ENCODE results near the gene HSDL2.
"Not testable (repeated sequence)": the region's sequence is repeated elsewhere in the genome, so short reads cannot be mapped to it uniquely, and the experiment has no call there.

The HSDL2 gene

DNA sequence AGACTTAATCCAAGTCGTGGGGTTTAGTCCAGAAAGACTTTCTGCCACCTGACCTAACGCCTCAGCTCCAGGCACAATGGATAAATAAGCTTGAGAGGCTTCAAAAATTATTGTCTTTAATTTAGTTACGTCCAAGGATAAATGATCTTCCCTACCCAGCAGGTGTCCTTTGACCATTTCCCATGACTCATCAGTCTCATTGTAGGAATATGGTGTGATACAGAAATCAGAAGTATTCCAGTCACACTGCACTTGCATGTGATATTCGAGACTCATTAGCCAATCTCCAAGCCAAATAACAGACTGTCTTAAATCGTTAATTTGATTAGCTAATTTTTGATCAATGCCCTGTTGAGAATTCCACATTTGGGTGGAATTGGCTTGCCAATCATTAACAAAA lies 13.2 kb downstream of the HSDL2 start:
- not testable (repeated sequence) for ATAC-seq

DNA sequence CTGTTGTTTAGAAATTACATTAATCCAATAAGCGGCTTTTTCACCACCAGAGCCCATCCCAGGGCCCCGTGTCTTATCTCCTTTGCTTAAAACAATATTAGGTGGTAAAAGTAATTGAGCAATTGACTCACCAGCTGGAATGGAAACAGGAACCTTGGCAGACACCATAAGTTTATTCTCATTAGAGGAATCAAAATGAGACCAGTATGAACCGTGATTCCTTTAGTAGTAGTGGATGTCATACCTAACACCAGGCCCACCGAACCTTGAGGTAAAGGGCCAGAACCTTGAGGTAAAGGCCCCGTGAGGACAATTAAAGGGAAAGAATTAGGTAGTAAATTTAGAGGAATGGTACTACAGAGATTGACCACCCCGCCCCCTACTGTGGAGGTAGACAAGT lies 16.5 kb downstream of the HSDL2 start:
- ATAC-seq, result no peak
- TF ChIP-seq, protein P1, sequence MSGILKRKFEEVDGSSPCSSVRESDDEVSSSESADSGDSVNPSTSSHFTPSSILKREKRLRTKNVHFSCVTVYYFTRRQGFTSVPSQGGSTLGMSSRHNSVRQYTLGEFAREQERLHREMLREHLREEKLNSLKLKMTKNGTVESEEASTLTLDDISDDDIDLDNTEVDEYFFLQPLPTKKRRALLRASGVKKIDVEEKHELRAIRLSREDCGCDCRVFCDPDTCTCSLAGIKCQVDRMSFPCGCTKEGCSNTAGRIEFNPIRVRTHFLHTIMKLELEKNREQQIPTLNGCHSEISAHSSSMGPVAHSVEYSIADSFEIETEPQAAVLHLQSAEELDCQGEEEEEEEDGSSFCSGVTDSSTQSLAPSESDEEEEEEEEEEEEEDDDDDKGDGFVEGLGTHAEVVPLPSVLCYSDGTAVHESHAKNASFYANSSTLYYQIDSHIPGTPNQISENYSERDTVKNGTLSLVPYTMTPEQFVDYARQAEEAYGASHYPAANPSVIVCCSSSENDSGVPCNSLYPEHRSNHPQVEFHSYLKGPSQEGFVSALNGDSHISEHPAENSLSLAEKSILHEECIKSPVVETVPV (CRISPR knock-in tag; IDR thresholded peaks at IDR 0.05), result no peak
- TF ChIP-seq CSDC2 (CRISPR knock-in tag; IDR thresholded peaks at IDR 0.05) (no peak), TOX (CRISPR knock-in tag; IDR thresholded peaks at IDR 0.05; ENCODE audit: borderline replicate concordance) (no peak), RARB (CRISPR knock-in tag; IDR thresholded peaks at IDR 0.05) (no peak), ISL1 (CRISPR knock-in tag; IDR thresholded peaks at IDR 0.05) (no peak), ZNF565 (CRISPR knock-in tag; conservative IDR thresholded peaks at IDR 0.05; ENCODE audit: low read depth) (no peak), SNAI2 (CRISPR knock-in tag; IDR thresholded peaks at IDR 0.05) (no peak), PPARA (CRISPR knock-in tag; IDR thresholded peaks at IDR 0.05; ENCODE audit: borderline replicate concordance) (no peak)
- TF ChIP-seq, protein P2, sequence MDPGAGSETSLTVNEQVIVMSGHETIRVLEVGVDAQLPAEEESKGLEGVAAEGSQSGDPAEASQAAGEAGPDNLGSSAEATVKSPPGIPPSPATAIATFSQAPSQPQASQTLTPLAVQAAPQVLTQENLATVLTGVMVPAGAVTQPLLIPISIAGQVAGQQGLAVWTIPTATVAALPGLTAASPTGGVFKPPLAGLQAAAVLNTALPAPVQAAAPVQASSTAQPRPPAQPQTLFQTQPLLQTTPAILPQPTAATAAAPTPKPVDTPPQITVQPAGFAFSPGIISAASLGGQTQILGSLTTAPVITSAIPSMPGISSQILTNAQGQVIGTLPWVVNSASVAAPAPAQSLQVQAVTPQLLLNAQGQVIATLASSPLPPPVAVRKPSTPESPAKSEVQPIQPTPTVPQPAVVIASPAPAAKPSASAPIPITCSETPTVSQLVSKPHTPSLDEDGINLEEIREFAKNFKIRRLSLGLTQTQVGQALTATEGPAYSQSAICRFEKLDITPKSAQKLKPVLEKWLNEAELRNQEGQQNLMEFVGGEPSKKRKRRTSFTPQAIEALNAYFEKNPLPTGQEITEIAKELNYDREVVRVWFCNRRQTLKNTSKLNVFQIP (CRISPR knock-in tag; IDR thresholded peaks at IDR 0.05; ENCODE audit: borderline replicate concordance, low read depth), result no peak
- TF ChIP-seq, protein P3, sequence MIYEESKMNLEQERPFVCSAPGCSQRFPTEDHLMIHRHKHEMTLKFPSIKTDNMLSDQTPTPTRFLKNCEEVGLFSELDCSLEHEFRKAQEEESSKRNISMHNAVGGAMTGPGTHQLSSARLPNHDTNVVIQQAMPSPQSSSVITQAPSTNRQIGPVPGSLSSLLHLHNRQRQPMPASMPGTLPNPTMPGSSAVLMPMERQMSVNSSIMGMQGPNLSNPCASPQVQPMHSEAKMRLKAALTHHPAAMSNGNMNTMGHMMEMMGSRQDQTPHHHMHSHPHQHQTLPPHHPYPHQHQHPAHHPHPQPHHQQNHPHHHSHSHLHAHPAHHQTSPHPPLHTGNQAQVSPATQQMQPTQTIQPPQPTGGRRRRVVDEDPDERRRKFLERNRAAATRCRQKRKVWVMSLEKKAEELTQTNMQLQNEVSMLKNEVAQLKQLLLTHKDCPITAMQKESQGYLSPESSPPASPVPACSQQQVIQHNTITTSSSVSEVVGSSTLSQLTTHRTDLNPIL (CRISPR knock-in tag; IDR thresholded peaks at IDR 0.05; ENCODE audit: low read depth), result no peak

DNA sequence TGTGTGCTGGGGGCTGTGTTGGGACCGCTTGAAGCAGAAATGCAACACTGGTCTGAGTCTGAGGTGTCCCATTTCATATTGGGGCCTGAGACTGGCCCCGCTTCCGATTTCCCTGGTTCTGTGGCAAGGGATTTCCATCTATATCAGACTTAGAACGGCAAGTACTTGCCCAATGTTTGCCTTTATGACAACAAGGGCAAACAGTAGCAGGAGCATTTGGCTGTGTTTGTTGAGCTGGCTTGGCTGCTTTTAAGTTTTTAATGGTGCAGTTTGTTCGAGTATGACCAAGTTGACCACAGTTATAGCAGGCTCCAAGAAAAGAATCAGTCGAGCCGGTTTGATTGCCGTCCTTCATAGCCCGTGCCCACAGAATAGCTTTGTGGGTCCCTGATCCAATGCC lies 17.0 kb downstream of the HSDL2 start:
- no peak for TF ChIP-seq TCF4 (CRISPR knock-in tag; IDR thresholded peaks at IDR 0.05; ENCODE audit: borderline replicate concordance)
- TF ChIP-seq, protein P3 (CRISPR knock-in tag; IDR thresholded peaks at IDR 0.05; ENCODE audit: low read depth), result no peak
- no peak for TF ChIP-seq SNAI2 (CRISPR knock-in tag; IDR thresholded peaks at IDR 0.05)
- TF ChIP-seq ZNF70 (CRISPR knock-in tag; IDR thresholded peaks at IDR 0.05), result no peak
- no peak for TF ChIP-seq TOX (CRISPR knock-in tag; IDR thresholded peaks at IDR 0.05; ENCODE audit: borderline replicate concordance)
- TF ChIP-seq OSR1 (CRISPR knock-in tag; IDR thresholded peaks at IDR 0.05), result no peak
- TF ChIP-seq ISL1 (CRISPR knock-in tag; IDR thresholded peaks at IDR 0.05), result no peak
- no peak for TF ChIP-seq ZFP30 (CRISPR knock-in tag; IDR thresholded peaks at IDR 0.05)
- no peak for TF ChIP-seq ZNF565 (CRISPR knock-in tag; conservative IDR thresholded peaks at IDR 0.05; ENCODE audit: low read depth)
- TF ChIP-seq ZFP3 (CRISPR knock-in tag; IDR thresholded peaks at IDR 0.05), result no peak
- TF ChIP-seq, protein P4, sequence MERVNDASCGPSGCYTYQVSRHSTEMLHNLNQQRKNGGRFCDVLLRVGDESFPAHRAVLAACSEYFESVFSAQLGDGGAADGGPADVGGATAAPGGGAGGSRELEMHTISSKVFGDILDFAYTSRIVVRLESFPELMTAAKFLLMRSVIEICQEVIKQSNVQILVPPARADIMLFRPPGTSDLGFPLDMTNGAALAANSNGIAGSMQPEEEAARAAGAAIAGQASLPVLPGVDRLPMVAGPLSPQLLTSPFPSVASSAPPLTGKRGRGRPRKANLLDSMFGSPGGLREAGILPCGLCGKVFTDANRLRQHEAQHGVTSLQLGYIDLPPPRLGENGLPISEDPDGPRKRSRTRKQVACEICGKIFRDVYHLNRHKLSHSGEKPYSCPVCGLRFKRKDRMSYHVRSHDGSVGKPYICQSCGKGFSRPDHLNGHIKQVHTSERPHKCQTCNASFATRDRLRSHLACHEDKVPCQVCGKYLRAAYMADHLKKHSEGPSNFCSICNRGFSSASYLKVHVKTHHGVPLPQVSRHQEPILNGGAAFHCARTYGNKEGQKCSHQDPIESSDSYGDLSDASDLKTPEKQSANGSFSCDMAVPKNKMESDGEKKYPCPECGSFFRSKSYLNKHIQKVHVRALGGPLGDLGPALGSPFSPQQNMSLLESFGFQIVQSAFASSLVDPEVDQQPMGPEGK (CRISPR knock-in tag; IDR thresholded peaks at IDR 0.05; ENCODE audit: borderline replicate concordance), result no peak
- TF ChIP-seq ARNTL (CRISPR knock-in tag; IDR thresholded peaks at IDR 0.05; ENCODE audit: borderline replicate concordance, low read depth), result no peak
- TF ChIP-seq RARB (CRISPR knock-in tag; IDR thresholded peaks at IDR 0.05), result no peak
- ATAC-seq, result no peak

DNA sequence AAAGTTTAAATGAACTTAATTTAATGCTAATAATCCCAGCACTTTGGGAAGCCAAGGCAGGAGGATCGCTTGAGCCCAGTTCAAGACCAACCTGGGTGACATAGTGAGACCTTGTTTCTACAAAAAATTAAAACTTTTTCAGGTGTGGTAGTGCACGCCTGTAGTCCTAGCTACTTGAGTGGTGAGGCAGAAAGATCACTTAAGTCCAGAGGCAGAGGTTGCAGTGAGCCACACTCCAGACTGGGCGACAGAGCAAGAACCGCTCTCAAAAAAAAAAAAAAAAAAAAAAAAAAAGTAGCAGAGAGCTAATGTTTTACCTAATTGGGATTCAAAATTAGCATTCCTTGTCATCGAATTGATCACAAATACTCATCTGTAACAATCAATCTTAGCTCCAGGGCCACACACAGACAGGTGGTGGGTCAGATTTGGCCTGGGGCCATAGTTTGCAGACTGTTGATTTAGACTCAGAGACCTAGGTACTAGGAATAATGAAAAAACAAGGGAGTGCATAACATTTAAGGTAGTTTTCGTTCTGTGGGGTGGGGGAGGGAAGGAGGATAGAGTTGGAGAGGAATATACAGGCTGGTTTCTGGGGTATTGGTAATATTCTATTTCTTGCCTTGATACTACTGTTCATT lies 21.4 kb downstream of the HSDL2 start:
- TF ChIP-seq PPARA (CRISPR knock-in tag; IDR thresholded peaks at IDR 0.05; ENCODE audit: borderline replicate concordance) (no peak), GLIS3 (CRISPR knock-in tag; IDR thresholded peaks at IDR 0.05) (no peak), BACH2 (CRISPR knock-in tag; IDR thresholded peaks at IDR 0.05; ENCODE audit: borderline replicate concordance) (no peak), RARB (CRISPR knock-in tag; IDR thresholded peaks at IDR 0.05) (no peak)
- TF ChIP-seq, protein P3 (CRISPR knock-in tag; IDR thresholded peaks at IDR 0.05; ENCODE audit: low read depth), result no peak
- no peak for ATAC-seq

All from SK-N-SH treated with all-trans-retinoic acid at 6 μM for 48 hours (cell line).